ENCODE measurements around the gene COL23A1. TPM values are rescaled to one million over a fixed set of nuclear protein-coding genes. Genes with fewer than 3 reads are reported as not detected.

The COL23A1 gene
- total RNA-seq, 2 donors from 2014 or later = 0.16 to 0.24 TPM

GRCh38 chr5:178356431-178356872, 233.7 kb downstream of the COL23A1 start:
- H3K36me3 Mint-ChIP-seq (ENCODE audit: low read depth) = no peaks in the 10 kb centered on the region
- ATAC-seq (replicated peaks) = no peak

GRCh38 chr5:178355671-178356070, 234.5 kb downstream of the COL23A1 start:
- H3K27me3 Mint-ChIP-seq = peaks cover 11% of the 10 kb centered on the region
- H3K36me3 Mint-ChIP-seq (ENCODE audit: low read depth) = no peaks in the 10 kb centered on the region
- H3K4me3 Mint-ChIP-seq = no peak overlapping the region
- no peaks in the 10 kb centered on the region for H3K4me1 Mint-ChIP-seq
- ATAC-seq (replicated peaks) = no peak
- no peaks in the 10 kb centered on the region for H3K9me3 Mint-ChIP-seq
- no peak overlapping the region for H3K27ac Mint-ChIP-seq

More at GRCh38 chr5:178356431-178356872, 233.7 kb downstream of the COL23A1 start:
- H3K4me1 Mint-ChIP-seq = no peaks in the 10 kb centered on the region
- H3K9me3 Mint-ChIP-seq = no peaks in the 10 kb centered on the region
- no peak overlapping the region for H3K27ac Mint-ChIP-seq
- H3K4me3 Mint-ChIP-seq = no peak overlapping the region
- H3K27me3 Mint-ChIP-seq = peaks cover 11% of the 10 kb centered on the region

DNA sequence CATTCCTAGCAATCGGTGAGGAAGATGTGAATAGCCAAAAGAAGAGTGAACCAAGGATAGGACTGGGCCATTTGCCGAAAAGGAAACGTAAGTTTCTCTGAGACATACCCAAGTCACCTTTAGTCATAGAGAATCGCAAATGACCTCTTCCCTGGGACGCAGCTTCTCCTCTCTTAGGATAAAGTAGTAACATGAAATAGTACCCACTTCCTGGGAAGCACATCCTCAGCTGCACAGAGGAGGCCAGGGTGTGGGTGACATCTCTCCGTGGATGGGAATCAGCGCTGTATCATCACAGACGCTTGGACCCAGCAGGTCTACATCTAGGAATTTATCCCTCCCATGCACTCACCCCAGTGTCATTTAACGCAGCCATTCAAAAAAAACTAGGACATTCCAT, 236.7 kb downstream of the COL23A1 start:
- Mint-ChIP-seq H3K9me3 (no peaks in the 10 kb centered on the region), H3K27me3 (peaks cover 15% of the 10 kb centered on the region), H3K4me1 (no peaks in the 10 kb centered on the region), H3K27ac (no peak overlapping the region), H3K4me3 (no peak overlapping the region), H3K36me3 (ENCODE audit: low read depth) (no peaks in the 10 kb centered on the region)
- ATAC-seq (replicated peaks) = no peak

DNA sequence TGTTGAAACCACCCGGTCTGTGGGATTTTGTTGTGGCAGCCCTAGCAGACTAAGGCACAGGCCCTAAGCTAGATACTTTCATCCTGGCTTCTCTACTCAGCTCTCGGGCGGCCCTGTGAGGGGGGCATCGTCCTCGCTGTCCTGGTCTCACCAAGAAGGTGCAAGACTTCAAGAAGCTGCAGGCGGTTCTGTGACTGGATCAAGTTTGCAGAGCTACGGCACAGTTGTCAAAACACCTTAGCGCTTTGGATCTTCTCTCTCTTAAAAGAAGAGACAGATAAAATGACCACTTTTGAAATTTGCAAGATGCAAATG, 238.2 kb downstream of the COL23A1 start:
- no peaks in the 10 kb centered on the region for H3K4me1 Mint-ChIP-seq
- no peak for ATAC-seq (replicated peaks)
- no peak overlapping the region for H3K4me3 Mint-ChIP-seq
- no peaks in the 10 kb centered on the region for H3K9me3 Mint-ChIP-seq
- no peak overlapping the region for H3K27ac Mint-ChIP-seq
- peaks cover 15% of the 10 kb centered on the region for H3K27me3 Mint-ChIP-seq
- no peaks in the 10 kb centered on the region for H3K36me3 Mint-ChIP-seq (ENCODE audit: low read depth)

DNA sequence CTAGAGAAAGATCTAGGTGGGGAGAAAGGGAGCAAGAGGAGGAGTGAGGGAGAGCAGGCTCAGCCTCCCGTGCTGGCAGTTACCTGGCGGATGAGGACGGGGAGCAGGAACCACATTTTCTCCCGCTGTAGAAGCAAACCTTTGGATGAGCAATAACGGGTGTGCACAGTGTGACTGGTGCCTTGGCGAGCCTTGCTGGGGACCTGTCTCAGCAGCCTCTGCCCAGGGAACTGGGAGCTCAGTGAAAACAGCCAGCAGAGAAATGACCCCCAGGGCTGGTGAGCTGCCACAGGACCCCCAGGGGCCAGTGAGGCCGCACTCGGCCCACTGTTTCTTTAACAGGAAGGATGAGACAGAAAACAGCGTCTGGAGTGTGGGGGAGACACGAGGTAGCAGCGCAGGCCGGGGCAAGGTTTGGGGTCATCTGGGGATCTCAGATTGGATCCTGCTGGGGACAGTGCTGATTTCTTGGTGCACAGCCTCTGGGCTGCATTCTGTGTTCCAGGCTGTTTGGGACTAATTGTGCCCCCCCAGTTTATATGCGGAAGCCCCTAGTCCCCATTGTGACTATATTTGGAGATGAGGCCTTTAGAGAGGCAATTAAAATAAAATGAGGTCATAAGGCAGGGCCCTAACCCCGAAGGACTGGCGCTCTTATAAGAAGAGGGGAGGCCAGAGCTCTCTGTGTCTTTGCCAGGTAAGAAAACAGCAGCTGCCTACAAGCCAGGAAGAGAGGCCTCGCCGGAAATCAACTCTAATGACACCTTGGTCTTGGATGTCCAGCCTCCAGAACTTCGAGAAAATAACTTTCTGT, 238.8 kb downstream of the COL23A1 start:
- Mint-ChIP-seq H3K27ac (no peak overlapping the region), H3K4me1 (no peaks in the 10 kb centered on the region), H3K36me3 (ENCODE audit: low read depth) (no peaks in the 10 kb centered on the region), H3K9me3 (no peaks in the 10 kb centered on the region), H3K27me3 (peaks cover 15% of the 10 kb centered on the region), H3K4me3 (no peak overlapping the region)
- no peak for ATAC-seq (replicated peaks)

DNA sequence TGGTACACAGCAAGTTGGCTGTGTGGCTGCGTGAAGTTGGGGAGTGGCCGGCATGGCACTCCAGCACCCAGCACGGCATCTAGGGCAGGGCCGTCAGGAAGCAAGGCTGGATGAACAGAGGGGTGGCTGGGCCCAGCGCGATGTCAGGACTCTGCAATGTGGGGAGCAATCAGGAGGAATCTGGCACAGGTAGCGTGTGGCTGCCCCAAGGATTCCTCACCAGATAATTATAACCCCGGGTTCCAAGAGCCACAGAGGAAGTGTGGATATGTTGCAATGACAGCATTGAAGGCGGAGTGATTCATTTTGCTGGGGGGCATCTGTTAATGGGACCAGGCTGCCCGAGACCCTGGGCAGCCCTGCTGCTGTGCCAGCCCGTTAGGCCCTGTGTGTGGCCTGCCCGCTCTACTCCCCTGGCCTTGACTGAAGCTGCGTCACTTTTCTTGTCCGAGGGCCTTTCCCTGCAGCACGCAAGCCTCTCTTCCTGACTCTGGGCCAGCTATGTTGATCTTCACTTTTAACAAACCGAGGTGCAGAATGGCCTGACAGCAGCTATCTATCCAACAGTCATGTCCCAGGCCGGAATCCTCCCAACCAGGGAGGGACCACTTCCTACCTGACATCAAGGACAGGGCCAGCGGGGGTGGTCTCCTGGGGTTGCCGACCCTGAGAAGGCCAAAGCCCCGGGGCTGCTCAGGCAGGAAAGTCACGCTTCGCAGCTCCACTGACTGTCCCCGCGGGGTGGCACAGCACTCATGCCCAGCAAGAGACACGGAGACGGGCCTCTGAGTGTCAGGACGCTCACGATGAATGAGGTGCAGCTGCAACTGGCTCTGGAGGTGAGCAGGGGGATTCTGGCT, 239.6 kb downstream of the COL23A1 start:
- Mint-ChIP-seq H3K27ac (no peak overlapping the region), H3K4me1 (no peaks in the 10 kb centered on the region), H3K27me3 (peaks cover 8% of the 10 kb centered on the region), H3K36me3 (ENCODE audit: low read depth) (no peaks in the 10 kb centered on the region), H3K9me3 (no peaks in the 10 kb centered on the region), H3K4me3 (no peak overlapping the region)
- no peak for ATAC-seq (replicated peaks)

DNA sequence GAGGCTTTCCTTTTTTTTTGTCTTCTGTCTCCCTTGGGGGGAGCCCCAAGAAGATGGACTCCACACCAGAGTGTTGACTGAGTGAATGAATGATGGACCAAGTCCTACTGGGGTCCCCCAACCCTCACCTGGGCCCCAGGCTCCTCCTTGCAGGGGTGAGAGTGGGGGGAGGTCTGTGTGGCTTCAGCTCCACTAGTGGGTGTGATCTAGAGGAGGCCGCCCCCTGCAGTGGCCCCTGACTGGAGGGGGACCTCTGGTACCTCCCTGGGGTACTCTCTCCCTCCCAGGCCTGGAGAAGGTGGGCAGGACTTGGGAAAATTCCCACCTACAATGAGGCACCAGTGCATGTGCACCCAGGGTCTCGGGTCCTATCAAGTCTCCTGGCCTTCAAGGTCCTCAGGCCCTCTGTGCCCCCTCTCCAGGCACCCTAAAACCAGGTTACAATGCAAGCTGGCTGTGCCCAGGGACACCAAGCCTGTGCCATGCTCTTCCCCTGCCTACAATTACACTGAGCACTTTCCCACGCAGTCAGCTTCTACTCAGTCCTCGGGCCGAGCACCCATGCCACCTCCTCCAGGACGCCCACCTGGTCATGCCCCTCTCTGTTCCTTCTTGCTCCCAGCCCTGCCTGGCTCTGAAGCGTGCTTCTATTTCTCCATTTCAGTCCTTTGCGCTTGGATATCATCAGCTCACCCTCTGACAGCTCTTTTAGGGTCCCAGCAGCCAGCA, 240.4 kb downstream of the COL23A1 start:
- no peaks in the 10 kb centered on the region for H3K9me3 Mint-ChIP-seq
- H3K4me3 Mint-ChIP-seq = no peak overlapping the region
- peaks cover 8% of the 10 kb centered on the region for H3K27me3 Mint-ChIP-seq
- no peak overlapping the region for H3K27ac Mint-ChIP-seq
- H3K4me1 Mint-ChIP-seq = no peaks in the 10 kb centered on the region
- no peaks in the 10 kb centered on the region for H3K36me3 Mint-ChIP-seq (ENCODE audit: low read depth)
- no peak for ATAC-seq (replicated peaks)

DNA sequence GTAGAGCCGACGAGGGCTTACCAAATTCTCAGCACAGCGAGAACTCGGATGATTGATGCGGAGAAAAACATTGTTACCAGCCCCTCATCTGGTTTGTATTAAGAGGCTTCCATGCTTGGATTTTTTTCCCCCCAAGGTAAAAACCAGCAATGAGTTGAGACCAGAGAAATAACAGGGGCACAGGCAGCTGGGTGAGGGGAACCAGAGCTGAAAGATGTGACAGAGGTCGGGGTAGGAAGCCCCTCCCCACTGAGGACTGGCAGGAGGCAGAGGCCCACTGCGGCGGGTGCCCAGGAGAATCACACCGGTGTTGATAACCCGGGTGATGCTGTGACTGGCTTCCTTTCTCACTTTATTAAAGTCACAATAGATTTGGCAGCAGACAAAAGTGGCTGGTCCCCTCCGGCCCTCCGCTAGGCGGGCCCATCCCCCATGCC, 241.1 kb downstream of the COL23A1 start:
- H3K4me3 Mint-ChIP-seq = no peak overlapping the region
- no peak for ATAC-seq (replicated peaks)
- no peak overlapping the region for H3K27ac Mint-ChIP-seq
- no peaks in the 10 kb centered on the region for H3K9me3 Mint-ChIP-seq
- peaks cover 8% of the 10 kb centered on the region for H3K27me3 Mint-ChIP-seq
- no peaks in the 10 kb centered on the region for H3K4me1 Mint-ChIP-seq
- H3K36me3 Mint-ChIP-seq (ENCODE audit: low read depth) = no peaks in the 10 kb centered on the region

DNA sequence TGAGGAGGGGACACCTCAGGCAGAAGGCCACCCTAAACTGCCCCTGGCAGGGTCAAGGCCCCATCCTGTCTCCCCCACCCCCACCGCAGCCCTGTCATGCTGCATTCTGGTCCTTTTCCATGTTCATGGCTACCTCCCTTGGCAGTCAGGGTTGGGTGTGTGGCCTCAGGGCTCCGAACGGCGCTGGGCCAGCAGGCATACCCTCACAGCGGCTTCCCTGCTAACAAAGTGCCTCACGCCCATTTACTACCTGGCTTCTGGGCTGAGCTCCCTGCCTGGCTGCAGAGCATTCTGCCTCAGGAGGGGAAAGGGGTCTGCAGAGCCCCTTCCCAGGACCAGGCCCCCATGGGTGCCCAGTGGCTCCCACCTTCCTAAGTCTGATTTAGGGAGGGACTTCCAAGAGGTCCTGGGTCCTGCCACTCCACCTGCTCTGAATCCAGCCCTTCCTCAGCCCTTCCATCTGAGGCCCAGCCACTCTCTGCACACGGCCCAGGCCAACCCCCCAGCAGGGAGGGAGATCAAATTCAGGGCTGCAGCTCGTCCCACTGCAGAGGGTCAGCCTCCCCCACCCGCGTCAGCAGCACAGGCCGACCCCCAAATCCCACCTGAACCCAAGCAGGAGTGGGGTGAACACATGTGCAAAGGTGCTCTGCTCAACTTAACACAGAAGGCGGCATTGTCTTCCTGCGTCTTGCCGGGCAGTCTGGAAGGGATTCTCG, 241.7 kb downstream of the COL23A1 start:
- Mint-ChIP-seq H3K4me3 (no peak overlapping the region), H3K36me3 (ENCODE audit: low read depth) (no peaks in the 10 kb centered on the region), H3K9me3 (no peaks in the 10 kb centered on the region), H3K27ac (no peak overlapping the region), H3K4me1 (no peaks in the 10 kb centered on the region), H3K27me3 (peaks cover 8% of the 10 kb centered on the region)
- no peak for ATAC-seq (replicated peaks)

DNA sequence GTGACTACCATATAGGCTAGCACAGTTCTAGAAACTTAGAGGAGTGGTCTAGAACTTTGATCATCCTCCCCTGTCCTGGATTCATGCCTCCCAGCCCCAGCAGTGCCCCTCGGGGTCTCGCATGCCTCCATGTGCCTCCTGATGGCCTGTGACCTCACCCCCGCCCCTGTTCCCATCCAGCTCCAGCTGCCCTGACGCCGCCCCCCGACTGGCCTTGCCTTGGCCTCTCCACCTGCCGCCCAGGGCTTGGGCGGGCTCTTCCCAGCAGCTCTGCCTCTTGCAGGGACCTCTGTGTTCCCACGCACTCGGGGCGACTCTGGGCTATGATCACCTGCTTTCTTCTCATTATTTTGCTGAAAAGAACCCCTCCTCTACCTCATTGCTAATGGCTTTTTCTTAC, 242.2 kb downstream of the COL23A1 start:
- Mint-ChIP-seq H3K4me3 (no peak overlapping the region), H3K36me3 (ENCODE audit: low read depth) (no peaks in the 10 kb centered on the region), H3K9me3 (no peaks in the 10 kb centered on the region), H3K4me1 (no peaks in the 10 kb centered on the region), H3K27me3 (peaks cover 11% of the 10 kb centered on the region), H3K27ac (no peak overlapping the region)
- ATAC-seq (replicated peaks) = no peak

GRCh38 chr5:178346607-178347334, 243.4 kb downstream of the COL23A1 start:
- no peaks in the 10 kb centered on the region for H3K4me1 Mint-ChIP-seq
- H3K27me3 Mint-ChIP-seq = peaks cover 13% of the 10 kb centered on the region
- ATAC-seq (replicated peaks) = no peak
- H3K4me3 Mint-ChIP-seq = no peak overlapping the region
- H3K27ac Mint-ChIP-seq = no peak overlapping the region
- H3K9me3 Mint-ChIP-seq = no peaks in the 10 kb centered on the region
- H3K36me3 Mint-ChIP-seq (ENCODE audit: low read depth) = no peaks in the 10 kb centered on the region

- no peak for ATAC-seq (replicated peaks)
- no peaks in the 10 kb centered on the region for H3K36me3 Mint-ChIP-seq (ENCODE audit: low read depth)
- no peak overlapping the region for H3K27ac Mint-ChIP-seq
- H3K4me3 Mint-ChIP-seq = no peak overlapping the region
- H3K4me1 Mint-ChIP-seq = no peaks in the 10 kb centered on the region
- H3K27me3 Mint-ChIP-seq = peaks cover 15% of the 10 kb centered on the region
- no peaks in the 10 kb centered on the region for H3K9me3 Mint-ChIP-seq
Observed at GRCh38 chr5:178343306-178343705, 246.9 kb downstream of the COL23A1 start.

- H3K27me3 Mint-ChIP-seq = peaks cover 19% of the 10 kb centered on the region
- no peaks in the 10 kb centered on the region for H3K36me3 Mint-ChIP-seq (ENCODE audit: low read depth)
- H3K9me3 Mint-ChIP-seq = no peaks in the 10 kb centered on the region
- H3K4me3 Mint-ChIP-seq = no peak overlapping the region
- H3K27ac Mint-ChIP-seq = no peak overlapping the region
- ATAC-seq (replicated peaks) = no peak
- no peaks in the 10 kb centered on the region for H3K4me1 Mint-ChIP-seq
Observed at GRCh38 chr5:178341851-178342140, 248.4 kb downstream of the COL23A1 start.
